B cell (primary cell): ENCODE data around the gene COMT. TPM values are rescaled to one million over a fixed set of nuclear protein-coding genes. Genes with fewer than 3 reads are reported as not detected.
A peak's percentile ranks its signal among the peaks of the same experiment; 100 is the strongest.

Experiments
- ATAC-seq: fragments of 200-7000 bp; cut with Tn5 transposase; one replicate; pipeline ENCODE4 v1.10.0; 2021; ENCODE audit warnings: low read depth, mild to moderate bottlenecking, moderate number of reproducible peaks, moderate library complexity
- CTCF ChIA-PET: fragments of 350-600 bp; sonication (Branson Sonifier 250); formaldehyde crosslinking; loops from one replicate; lab custom pipeline; 2021; ENCODE audit warnings: antibody characterized with exemption, inconsistent platforms; lab: Charles Lee
- POLR2A ChIA-PET: fragments of 350-600 bp; sonication (Branson Sonifier 250); formaldehyde crosslinking; loops from one replicate; lab custom pipeline; 2021; ENCODE audit warnings: antibody characterized with exemption; lab: Charles Lee
- DNase-seq: peaks from one replicate; pipeline ENCODE4 v3.0.0; 2013
- H2AFZ ChIP-seq: 2 replicates; pipeline ENCODE4 v1.6.1; 2012; ENCODE audit warnings: mild to moderate bottlenecking, low read depth, low read length; ENCODE audit not compliant: insufficient read depth, poor library complexity, severe bottlenecking
- H3K27ac ChIP-seq, 2 donors: 1 replicate in 1 of 2; 2 replicates in 1 of 2; pipeline ENCODE4 v1.5.1; 2012 to 2013; ENCODE audit warnings: low read length in 2 of 2, mild to moderate bottlenecking in 2 of 2, moderate library complexity in 1 of 2
- H3K27me3 ChIP-seq, 4 experiments: fragments of 200-600 bp in 1 of 4; sonication (generic) in 1 of 4; replicated peaks in 1 of 4; 1 replicate in 2 of 4; 2 replicates in 2 of 4; pipeline versions ENCODE4 v1.6.1 to v1.7.0; 2013 to 2016; ENCODE audit warnings: low read length in 3 of 4, mild to moderate bottlenecking in 2 of 4, mixed read lengths in 1 of 4, moderate library complexity in 1 of 4; ENCODE audit not compliant: insufficient read depth in 4 of 4, control insufficient read depth in 3 of 4; ENCODE audit errors: control extremely low read depth in 1 of 4
- H3K36me3 ChIP-seq, 2 experiments: replicated peaks in 1 of 2; 1 replicate in 1 of 2; 2 replicates in 1 of 2; pipeline versions ENCODE4 v1.6.1 to v1.7.1; 2013; ENCODE audit warnings: low read length in 1 of 2; ENCODE audit not compliant: insufficient read depth in 2 of 2, control insufficient read depth in 1 of 2; ENCODE audit errors: control extremely low read depth in 1 of 2, extremely low read depth in 1 of 2
- H3K4me1 ChIP-seq, 2 donors: fragments of 200-600 bp in 1 of 2; sonication (generic) in 1 of 2; 1 replicate in 1 of 2; 2 replicates in 1 of 2; pipeline versions ENCODE4 v1.5.1 to v1.6.1; 2013 to 2017; ENCODE audit warnings: low read length in 2 of 2; ENCODE audit not compliant: control insufficient read depth in 2 of 2, insufficient read depth in 2 of 2
- H3K4me2 ChIP-seq: replicated peaks from 2 replicates; pipeline ENCODE3; 2012; ENCODE audit warnings: mild to moderate bottlenecking, low read depth, low read length; ENCODE audit not compliant: poor library complexity, severe bottlenecking
- H3K4me3 ChIP-seq, 5 experiments: fragments of 200-600 bp in 1 of 5; sonication (generic) in 1 of 5; 1 replicate in 3 of 5; 2 replicates in 2 of 5; pipeline versions ENCODE4 v1.5.1 to v1.7.0; 2011 to 2016; ENCODE audit warnings: low read length in 4 of 5, mild to moderate bottlenecking in 4 of 5, low read depth in 2 of 5, control low read depth in 1 of 5, moderate library complexity in 1 of 5; ENCODE audit not compliant: insufficient read depth in 1 of 5; ENCODE audit errors: control extremely low read depth in 1 of 5, extremely low read depth in 1 of 5
- H3K79me2 ChIP-seq: fragments of 200-600 bp; sonication (generic); one replicate; pipeline ENCODE4 v1.6.0; 2016; ENCODE audit warnings: low read length; ENCODE audit not compliant: control insufficient read depth, insufficient read depth
- H3K9ac ChIP-seq: fragments of 200-600 bp; sonication (generic); 2 replicates; pipeline ENCODE4 v1.6.1; 2017; ENCODE audit warnings: mild to moderate bottlenecking, low read length, moderate library complexity
- H3K9me3 ChIP-seq, 3 donors: one replicate each; pipeline versions ENCODE4 v1.6.1 to v1.7.1; 2013; ENCODE audit warnings: low read length in 2 of 3; ENCODE audit not compliant: control insufficient read depth in 2 of 3, insufficient read depth in 1 of 3; ENCODE audit errors: control extremely low read depth in 1 of 3
- H4K20me1 ChIP-seq: 2 replicates; pipeline ENCODE4 v1.6.0; 2012; ENCODE audit warnings: mild to moderate bottlenecking, low read length; ENCODE audit not compliant: insufficient read depth, control insufficient read depth, poor library complexity, severe bottlenecking
- H3K27ac Mint-ChIP-seq: one replicate; pipeline ENCODE4 v1.8.0; 2021; ENCODE audit warnings: mixed read lengths
- H3K27me3 Mint-ChIP-seq: one replicate; pipeline ENCODE4 v1.8.0; 2021; ENCODE audit warnings: mixed read lengths
- H3K4me1 Mint-ChIP-seq: one replicate; pipeline ENCODE4 v1.8.0; 2021; ENCODE audit warnings: mixed read lengths
- H3K4me3 Mint-ChIP-seq: one replicate; pipeline ENCODE4 v1.8.0; 2021; ENCODE audit warnings: mixed read lengths
- H3K9me3 Mint-ChIP-seq: one replicate; pipeline ENCODE4 v1.8.0; 2022; ENCODE audit warnings: mixed read lengths; ENCODE audit not compliant: insufficient read depth
- CTCF ChIP-seq: fragments of 200-600 bp; IDR thresholded peaks from one replicate; pipeline ENCODE4 v1.8.0; 2022; ENCODE audit warnings: antibody characterized with exemption, mild to moderate bottlenecking
- EZH2 ChIP-seq: IDR thresholded peaks from 2 replicates; pipeline ENCODE4 v1.6.1; 2012; ENCODE audit warnings: borderline replicate concordance, low read depth, mild to moderate bottlenecking, moderate library complexity, low read length; ENCODE audit not compliant: insufficient read depth, poor library complexity, severe bottlenecking
- WGBS: methylation state at CpG from one replicate; pipeline ENCODE4 v1.1.5; 2013; ENCODE audit warnings: missing lambda C conversion rate; ENCODE audit not compliant: insufficient coverage; 5-methylcytosine and 5-hydroxymethylcytosine counted together
- intact Hi-C: fragments of 100-400 bp; cut with micrococcal nuclease; formaldehyde crosslinking; loops from one replicate; pipeline ENCODE4 v1.10.0; 2022
- polyA plus RNA-seq: library from polyadenylated mRNA; depleted of rRNA; stranded (reverse); fragments of >200 nt; gene quantifications from 2 replicates; pipeline ENCODE4 v1.2.3, GENCODE V29; 2012
- total RNA-seq, 2 donors: library from RNA; stranded (reverse); fragments of 120-200 nt in 1 of 2; gene quantifications; 1 replicate in 1 of 2; 2 replicates in 1 of 2; pipeline versions ENCODE4 v1.2.3 to v1.2.4, GENCODE V29; 2013 to 2022

COMT gene
- total and polyA plus RNA-seq, 2 donors (not counting 1 experiment from before 2014, with no cell fraction given) = 32.6 to 58.3 TPM

GRCh38 chr22:19962246-19962908 lies 20.8 kb downstream of the COMT start:
- peaks cover 0 to 14% of the 10 kb centered on the region in 2 experiments for H3K36me3 ChIP-seq
- no peaks in the 10 kb centered on the region for H3K27me3 ChIP-seq
- POLR2A ChIA-PET = no interaction called here
- H3K27me3 Mint-ChIP-seq = no peaks in the 10 kb centered on the region
- H3K79me2 ChIP-seq = peaks cover 22% of the 10 kb centered on the region
- 83% methylated on average over 22 of the region's 22 CpGs for WGBS
- no peak overlapping the region for H3K4me2 ChIP-seq
- H3K4me3 ChIP-seq = no peak overlapping the region
- TF ChIP-seq CTCF (peak; percentile 53), EZH2 (no peak)
- H3K4me1 Mint-ChIP-seq = peaks cover 12% of the 10 kb centered on the region
- no peak overlapping the region for H3K9ac ChIP-seq
- H3K4me3 Mint-ChIP-seq = no peak overlapping the region
- no peaks in the 10 kb centered on the region for H3K9me3 Mint-ChIP-seq
- CTCF ChIA-PET = no interaction called here
- no peak overlapping the region for H3K27ac ChIP-seq
- peak; percentile 32 for DNase-seq
- H3K27ac Mint-ChIP-seq = no peak overlapping the region
- no peak overlapping the region for H2AFZ ChIP-seq
- no peaks in the 10 kb centered on the region for H3K4me1 ChIP-seq
- peak; percentile 69 for ATAC-seq
- intact Hi-C loops = no loop called here
- H3K9me3 ChIP-seq = peaks cover 0 to 3% (median 0%) of the 10 kb centered on the region in 3 donors
- H4K20me1 ChIP-seq = peaks cover 38% of the 10 kb centered on the region
